Pons (tissue), 1 donor: Measurements from ENCODE around the gene RAB10.
"Not testable (repeated sequence)": the region's sequence is repeated elsewhere in the genome, so short reads cannot be mapped to it uniquely, and the experiment has no call there.

Source experiments
- DNase-seq: peaks from one replicate; pipeline ENCODE4 v3.0.0-alpha.2; 2016; ENCODE audit warnings: low spot score

The RAB10 gene

GRCh38 chr2:26058390-26058789, 24.5 kb downstream of the RAB10 start:
- DNase-seq: no peak

GRCh38 chr2:26059542-26059941, 25.7 kb downstream of the RAB10 start:
- no peak for DNase-seq

GRCh38 chr2:26061539-26061938, 27.7 kb downstream of the RAB10 start:
- no peak for DNase-seq

GRCh38 chr2:26064846-26065245, 31.0 kb downstream of the RAB10 start:
- no peak for DNase-seq

GRCh38 chr2:26067186-26067974, 33.5 kb downstream of the RAB10 start:
- no peak for DNase-seq

GRCh38 chr2:26067980-26068507, 34.2 kb downstream of the RAB10 start:
- no peak for DNase-seq

GRCh38 chr2:26068602-26069298, 34.9 kb downstream of the RAB10 start:
- no peak for DNase-seq

GRCh38 chr2:26070730-26071129, 36.8 kb downstream of the RAB10 start:
- no peak for DNase-seq

- DNase-seq: peak; percentile 70
These were observed 39.3 kb downstream of the RAB10 start for GRCh38 chr2:26072925-26073768.

GRCh38 chr2:26073830-26074229, 39.9 kb downstream of the RAB10 start:
- no peak for DNase-seq

GRCh38 chr2:26074676-26075075, 40.8 kb downstream of the RAB10 start:
- DNase-seq: no peak

GRCh38 chr2:26075173-26075572, 41.3 kb downstream of the RAB10 start:
- no peak for DNase-seq

- no peak for DNase-seq
These were observed 42.2 kb downstream of the RAB10 start for GRCh38 chr2:26076001-26076587.

GRCh38 chr2:26077291-26077690, 43.4 kb downstream of the RAB10 start:
- DNase-seq: no peak

GRCh38 chr2:26078939-26079338, 45.1 kb downstream of the RAB10 start:
- DNase-seq: no peak

GRCh38 chr2:26080356-26080755, 46.5 kb downstream of the RAB10 start:
- DNase-seq: no peak

GRCh38 chr2:26080925-26081324, 47.0 kb downstream of the RAB10 start:
- DNase-seq: not testable (repeated sequence)

GRCh38 chr2:26081556-26081955, 47.7 kb downstream of the RAB10 start:
- DNase-seq: no peak

GRCh38 chr2:26086155-26086637, 52.3 kb downstream of the RAB10 start:
- DNase-seq: no peak

GRCh38 chr2:26086779-26087178, 52.9 kb downstream of the RAB10 start:
- DNase-seq: no peak

GRCh38 chr2:26088038-26088643, 54.3 kb downstream of the RAB10 start:
- DNase-seq: peak; percentile 76
